ENCODE data around the gene CDC123.
"Not testable (repeated sequence)": the region's sequence is repeated elsewhere in the genome, so short reads cannot be mapped to it uniquely, and the experiment has no call there.

Gene CDC123, protein sequence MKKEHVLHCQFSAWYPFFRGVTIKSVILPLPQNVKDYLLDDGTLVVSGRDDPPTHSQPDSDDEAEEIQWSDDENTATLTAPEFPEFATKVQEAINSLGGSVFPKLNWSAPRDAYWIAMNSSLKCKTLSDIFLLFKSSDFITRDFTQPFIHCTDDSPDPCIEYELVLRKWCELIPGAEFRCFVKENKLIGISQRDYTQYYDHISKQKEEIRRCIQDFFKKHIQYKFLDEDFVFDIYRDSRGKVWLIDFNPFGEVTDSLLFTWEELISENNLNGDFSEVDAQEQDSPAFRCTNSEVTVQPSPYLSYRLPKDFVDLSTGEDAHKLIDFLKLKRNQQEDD

DNA sequence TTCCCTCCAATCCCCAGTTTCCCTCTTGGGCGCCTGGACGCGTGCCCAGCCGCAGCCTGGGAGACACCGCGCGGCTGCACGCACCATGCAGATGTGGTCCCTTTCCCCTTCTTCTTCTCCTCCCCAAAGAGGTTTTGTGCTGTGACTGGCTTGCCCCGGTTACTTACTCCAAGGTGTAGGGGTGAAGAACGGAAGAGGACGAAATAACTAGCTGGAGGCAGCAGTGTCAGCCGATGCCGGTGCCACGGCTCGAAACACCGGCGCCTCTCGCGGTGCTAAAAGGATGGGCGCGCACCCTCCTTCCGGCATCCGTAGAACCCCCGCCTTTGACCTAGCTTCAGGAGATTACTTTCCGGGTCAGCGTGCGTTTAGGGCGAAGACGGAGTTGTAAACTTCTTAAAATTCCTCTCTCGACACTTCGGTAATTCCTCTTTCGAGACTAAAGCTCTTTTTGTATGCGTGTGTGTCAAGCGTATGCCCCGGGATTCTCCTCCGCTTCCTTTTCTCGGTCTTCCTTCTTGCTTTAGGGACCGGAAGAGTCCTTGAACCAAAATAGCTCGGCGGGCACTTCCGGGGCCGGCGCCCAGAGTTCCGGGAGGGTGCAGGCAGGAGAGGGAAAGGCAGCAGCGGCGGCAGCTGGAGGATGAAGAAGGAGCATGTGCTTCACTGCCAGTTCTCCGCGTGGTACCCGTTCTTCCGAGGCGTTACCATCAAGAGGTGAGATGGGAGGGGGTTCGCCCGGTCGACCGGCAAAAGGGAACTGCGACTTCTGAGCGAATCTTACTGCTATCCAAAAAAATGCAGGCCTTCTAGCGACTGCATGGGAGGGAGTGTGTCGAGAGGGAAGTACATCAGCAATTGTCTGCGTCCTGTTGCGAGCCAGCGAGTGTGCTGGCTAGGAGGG lies at the start of gene CDC123, which contains the start of gene NUDT5:
Gene CDC123, plus strand, starts transcription at position 586 of the 904 bp plus-strand sequence. Its CDS starts 58 bp downstream, at position 644.
Gene NUDT5, minus strand, starts transcription at position 289 of the 904 bp plus-strand sequence. CDS start 9,600 bp downstream, outside the sequence.
- DNase-seq, result peak; percentile 74

DNA sequence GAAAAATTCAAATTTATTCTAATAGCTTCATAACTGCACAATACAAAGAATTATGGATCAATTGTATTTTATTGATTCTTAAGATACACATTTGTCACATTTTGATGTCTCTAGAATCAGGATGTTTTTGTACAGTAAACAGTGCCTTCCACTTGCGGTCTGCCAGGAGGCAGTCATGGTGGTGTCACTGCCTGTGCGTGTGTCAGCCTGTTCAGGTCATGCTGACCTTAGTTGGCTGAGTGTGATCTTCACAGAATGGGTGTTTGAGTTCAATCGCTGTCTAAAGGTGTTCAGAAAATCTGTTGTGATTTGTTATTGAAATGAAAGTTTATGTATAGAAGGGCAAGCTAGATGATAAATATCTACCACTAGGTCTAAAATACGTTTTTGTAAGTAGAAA lies 45.8 kb upstream of the CDC123 start:
- no peak for DNase-seq

DNA sequence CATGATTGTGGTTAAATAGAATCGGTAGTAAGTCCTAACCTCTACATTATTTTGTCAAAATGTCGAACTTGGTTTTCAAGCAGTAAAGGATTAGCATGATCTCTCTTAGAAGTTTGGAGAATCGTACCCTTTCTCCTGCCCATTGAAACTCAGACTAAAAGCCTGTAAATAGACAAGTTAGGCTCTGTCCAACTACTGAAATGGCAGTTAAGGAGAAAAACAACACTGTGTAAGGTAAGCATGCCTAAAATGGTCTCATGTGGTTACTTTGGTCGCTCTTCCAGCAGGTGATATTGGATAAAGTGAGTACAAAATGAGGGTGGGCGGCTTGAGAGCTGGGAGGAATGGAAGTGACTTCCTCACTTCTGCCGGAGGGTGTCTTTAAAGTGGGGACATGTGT lies 41.5 kb upstream of the CDC123 start:
- no peak for DNase-seq

DNA sequence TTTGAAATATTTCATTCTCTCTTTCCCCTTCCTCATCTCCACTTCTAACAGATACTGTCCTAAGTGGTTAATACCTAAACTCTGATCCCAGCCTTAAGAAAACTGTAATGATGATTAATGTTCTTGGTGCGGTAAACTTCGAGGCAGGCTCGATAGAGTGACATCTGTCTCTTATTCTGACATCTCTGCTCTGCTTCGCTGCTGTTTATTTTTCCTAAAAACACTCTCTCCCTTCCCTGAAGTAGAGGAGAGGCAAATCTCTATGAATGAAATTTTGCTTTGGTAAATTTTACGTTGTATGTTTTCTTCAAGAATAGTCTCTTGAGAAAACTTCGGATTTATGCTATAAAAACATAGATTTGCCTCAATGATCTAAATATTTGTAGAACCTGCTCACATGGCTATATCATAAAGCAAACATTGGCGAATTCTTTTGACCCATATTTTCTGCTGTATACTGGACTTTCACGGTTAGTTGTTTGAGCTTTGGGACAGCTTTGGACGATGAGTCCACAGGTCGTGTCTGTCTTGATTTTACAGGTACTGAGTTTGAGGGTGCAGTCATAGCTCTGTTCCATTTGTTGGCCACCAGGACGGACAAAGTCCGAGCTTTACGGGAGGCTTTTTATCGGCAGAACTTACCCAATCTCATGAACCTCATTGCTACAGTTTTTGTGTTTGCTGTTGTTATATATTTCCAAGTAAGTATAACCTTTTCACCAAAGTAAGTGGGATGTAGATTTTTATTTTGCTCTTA lies 39.4 kb upstream of the CDC123 start:
- no peak for DNase-seq

DNA sequence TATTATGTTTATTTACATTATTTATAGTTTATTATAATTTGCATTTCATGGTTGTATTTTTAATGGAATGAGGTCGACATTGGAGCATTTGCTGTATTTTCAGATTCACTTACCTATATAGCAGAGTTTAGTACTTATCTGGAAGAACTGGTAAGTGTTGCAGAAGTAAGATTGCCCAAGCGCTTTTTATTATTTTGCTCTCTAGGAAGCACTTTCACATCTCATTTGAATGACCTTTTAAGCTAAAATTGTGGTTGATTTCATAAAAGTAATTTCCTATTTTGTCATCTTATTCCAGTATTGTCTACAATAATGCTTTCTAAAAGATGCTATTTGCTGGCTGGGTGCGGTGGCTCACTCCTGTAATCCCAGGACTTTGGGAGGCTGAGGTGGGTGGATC lies 37.9 kb upstream of the CDC123 start:
- DNase-seq, result no peak

DNA sequence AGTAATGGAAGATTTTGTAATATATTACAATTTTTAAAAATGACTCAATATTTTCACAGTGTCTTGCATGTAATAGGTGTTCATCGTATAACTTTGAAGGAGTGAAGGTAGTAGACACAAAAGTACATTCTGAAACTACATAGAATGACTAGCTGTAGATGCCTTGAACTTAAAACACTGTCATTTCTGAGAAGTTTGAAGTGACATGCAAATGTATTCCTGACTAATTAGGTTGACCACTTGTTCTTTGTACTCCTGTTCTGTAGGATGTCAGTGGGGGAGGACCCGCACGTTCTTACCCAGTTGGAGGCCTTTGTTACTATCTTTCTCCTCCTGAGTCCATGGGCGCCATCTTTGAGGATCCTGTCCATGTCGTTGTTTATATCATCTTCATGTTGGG lies 35.3 kb upstream of the CDC123 start:
- DNase-seq, result no peak

DNA sequence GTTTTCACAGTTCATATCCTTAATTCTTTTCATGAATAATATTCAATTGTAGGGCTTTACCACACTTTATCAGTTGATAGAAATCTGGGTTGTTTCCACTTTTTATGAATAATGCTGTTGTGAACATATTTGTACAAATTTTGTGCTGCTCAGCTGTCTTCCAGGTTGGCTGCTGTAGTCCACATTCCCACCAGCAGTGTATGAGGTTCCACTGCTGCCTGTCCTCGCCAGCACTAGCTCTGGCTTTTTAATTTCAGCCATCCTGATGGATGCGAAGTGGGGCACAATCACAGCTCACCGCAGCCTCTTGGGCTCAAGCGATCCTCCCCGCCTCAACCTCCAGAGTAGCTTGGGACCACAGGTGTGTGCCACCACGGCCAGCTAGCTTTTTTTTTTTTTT lies 33.1 kb upstream of the CDC123 start:
- no peak for DNase-seq

DNA sequence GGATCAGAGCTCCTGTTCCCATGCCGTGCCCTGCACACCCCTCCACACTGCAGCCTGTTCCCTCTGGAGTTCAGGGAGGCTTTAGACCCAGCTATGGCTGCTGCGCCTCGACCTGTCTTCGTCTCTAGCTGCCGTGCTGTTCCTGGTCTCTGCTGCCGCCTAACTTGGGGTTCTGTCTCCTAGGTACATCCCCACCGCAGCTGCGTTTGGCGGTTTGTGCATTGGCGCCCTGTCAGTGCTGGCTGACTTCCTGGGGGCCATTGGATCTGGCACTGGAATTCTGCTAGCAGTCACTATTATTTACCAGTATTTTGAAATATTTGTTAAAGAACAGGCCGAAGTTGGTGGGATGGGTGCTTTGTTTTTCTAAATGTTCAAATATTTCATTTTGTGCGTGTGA lies 31.9 kb upstream of the CDC123 start:
- no peak for DNase-seq

DNA sequence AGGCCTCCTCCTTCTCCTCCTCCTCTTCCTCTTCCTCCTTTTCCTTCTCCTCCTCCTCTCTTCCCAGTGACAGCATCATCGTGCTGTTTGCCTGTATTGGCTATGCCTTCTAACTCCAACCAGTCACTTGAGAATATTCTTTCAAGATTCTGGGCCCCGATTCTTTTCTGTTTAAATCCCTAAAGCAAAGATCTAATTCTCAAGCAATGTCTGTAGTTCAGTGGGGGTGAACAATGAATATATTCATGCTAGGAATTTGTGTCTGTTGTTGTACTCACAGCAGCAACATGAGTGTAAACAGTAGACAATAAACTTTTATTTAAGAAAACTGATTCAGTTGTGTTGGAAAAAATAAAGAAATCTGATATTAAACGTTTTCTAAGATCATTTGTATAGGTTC lies 31.0 kb upstream of the CDC123 start:
- DNase-seq, result no peak

DNA sequence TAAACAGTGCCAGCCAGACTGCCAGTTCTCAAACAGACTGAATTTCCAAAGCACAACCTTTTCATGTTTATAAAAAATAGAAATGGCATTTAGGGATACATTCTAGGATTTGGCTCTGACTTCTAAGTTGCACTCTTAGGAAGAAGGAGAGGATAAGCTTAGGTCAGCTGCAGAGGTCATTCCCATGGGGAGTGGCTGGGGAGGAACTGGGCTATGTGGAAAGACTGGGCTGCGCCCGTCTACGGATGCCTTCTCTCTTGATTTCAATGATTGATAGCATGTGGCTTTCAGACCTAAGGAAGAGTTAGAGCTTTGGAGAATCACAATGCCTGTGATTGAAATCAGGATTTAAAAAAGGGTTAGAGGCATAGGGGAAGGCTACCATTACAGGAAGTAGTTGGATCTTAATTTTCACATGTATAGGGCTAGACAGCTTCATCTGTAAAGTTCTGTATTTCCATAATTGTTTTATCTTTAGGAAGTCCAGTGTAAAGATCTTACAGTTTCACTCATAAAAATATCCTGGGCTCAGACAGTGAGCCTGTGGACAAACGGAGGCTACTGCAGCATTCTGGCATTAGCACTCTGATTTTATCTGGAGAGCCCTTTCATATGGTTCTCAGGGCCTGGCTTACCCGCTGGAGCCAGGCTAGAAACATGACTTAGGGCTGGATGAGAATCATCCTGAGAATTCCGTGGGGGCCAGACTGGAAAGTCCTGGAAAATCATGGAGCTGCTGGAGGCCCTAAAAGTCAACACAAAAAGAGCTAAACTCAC lies 29.8 kb upstream of the CDC123 start:
- no peak for DNase-seq

DNA sequence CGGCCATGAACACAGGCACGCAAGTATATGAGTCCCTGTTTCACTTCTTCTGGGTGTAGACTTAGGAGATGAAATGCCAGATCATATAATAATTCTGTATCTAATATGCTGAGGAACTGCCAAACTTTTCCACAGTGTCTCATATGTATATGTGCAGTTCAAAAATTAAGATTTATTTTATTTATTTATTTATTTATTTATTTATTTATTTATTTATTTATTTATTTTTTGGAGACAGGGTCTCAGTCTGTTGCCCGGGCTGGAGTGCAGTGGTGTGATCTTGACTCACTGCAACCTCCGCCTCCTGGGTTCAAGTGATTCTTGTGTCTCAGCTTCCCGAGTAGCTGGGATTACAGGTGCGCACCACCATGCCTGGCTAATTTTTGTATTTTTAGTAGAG lies 24.5 kb upstream of the CDC123 start:
- not testable (repeated sequence) for DNase-seq

DNA sequence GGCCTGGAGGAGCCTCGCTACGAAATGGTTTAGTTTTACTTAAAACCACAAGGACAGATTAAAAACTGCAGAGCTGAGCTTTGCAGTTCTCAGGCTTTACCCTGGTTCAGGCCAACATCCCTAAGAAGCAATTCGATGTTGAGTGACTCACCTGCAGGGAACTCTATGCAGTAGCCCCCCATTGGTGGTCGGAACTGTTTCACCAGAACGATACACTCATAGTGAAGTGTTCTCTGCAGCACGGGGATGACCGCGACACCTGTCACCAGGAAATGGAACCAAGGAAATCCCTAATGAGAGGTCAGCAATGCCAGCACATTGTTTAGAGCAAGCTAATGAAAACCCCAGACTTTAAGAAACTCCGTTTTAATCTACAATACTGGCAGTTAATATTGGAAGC lies 18.3 kb upstream of the CDC123 start:
- no peak for DNase-seq

DNA sequence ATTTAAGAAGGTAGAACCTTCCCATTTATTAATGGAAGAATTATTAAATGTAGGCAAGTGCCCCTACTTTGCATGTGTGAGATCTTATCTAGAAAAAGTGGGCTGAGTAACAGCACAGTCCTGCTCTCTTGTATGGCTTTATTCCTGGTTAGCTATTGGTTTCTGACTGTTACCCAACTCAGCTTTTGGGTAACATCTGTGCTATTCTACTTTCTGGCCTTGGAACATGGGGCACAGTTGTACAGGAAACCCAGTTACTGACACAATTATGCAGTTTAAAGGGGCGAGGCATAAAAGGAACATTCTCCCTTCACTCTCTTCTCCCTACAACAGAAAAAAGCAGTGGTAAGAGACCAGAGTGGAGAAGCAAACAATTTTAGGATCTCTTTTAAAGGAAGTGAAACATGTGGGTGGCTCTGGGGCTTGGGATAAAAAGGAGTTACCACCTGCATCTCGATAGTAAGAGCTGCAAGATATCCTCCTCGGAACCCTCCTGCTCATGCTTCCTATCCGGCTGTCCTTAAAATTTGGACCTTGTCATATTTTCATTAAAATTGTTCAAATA lies 16.3 kb upstream of the CDC123 start:
- DNase-seq, result no peak

DNA sequence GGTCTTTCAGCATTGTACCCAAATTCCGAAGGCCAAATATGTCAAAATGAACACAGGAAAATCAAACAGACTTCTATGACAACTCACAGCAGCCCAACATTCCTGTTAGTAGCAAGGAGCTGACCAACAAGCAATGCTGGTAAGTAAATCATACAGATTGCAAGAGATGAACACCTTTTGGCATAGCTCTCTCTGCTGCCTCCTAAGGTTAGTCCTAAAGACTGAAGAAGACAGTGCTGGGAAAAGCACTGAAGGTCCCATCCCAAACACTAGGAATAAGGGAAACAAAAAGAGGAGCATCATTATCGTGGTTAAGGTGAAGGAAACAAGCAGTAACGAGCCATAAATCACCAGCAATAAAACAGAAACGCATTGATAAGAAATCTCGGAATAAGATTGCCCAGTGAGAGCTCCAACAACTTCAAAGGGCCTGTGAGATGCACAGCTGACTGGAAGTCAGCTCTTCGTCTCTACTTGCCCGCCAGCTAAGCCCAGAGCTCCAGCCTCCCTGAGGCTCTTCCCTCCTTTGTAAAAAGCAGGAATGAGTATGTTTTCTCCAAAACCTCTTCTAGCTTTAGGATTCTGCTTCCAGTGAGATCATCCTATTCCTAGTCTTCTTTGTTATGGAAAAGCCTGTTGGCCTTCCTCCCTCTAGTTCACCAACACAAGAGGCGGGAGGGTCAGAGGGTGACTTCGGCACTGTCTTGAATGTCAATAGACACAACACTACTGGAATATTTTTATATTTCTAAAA lies 15.6 kb upstream of the CDC123 start:
- no peak for DNase-seq

DNA sequence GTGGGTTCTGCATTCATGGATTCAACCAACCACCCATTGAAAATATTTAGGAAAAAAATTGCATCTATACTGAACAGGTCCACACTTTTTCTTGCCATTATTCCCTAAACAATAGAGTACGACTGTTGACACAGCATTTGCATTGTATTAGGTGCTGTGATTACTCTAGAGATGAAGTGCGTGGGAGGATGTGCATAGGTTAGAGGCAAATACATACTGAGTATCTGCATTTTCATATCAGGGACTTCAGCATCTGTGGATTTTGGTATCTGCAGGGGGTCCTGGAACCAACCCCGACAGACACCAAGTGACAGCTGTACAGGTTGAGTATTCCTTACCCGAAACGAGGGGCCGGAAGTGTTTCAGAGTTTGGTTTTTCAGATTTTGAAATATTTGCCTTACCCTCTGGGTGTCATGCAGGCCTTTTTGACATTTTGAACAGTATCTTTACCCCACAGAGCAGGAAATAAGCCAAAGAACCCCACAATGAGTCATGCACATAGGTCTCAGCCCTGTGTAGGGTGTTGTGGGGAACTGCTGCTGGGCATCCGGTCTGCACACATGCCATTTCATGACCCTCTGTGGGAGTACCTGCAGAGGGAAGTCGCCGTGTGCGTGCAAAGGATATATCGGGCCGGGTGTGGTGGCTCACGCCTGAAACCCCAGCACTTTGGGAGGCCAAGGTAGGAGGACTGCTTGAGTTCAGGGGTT lies 14.8 kb upstream of the CDC123 start:
- peak; percentile 45 for DNase-seq

DNA sequence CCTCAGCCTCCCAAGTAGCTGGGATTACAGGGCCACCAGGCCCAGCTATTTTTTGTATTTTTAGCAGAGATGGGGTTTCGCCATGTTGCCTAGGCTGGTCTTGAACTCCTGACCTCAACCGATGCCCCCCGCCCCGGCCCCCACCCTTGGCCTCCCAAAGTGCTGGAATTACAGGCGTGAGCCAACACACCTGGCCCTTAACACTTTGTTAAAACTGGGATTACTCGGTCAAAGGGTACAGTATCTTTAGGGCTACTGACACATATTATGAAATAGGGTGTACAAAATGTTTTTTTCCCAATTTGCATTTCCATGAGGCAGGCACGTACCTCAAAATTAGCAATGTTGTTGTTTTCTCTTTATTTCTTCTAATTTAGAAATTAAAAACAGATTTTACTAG lies 11.8 kb upstream of the CDC123 start:
- no peak for DNase-seq

DNA sequence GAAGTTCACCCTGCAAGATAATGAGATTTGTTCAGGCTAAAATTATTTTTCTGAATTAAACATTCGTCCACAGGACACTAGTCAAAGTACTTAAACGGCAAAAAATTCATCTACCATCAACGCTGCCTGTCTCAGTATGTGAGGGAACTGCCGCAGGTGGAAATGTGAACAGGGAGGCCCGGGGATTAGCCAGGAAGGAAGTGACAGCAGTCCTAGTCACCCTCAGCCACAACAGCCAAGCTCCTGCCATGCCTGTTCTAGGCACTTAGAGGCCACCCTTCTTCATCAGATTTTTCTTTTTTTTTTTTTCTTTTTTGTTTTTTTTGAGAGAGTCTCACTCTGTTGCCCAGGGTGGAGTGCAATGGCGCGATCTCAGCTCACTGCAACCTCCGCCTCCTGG lies 9.7 kb upstream of the CDC123 start:
- no peak for DNase-seq

DNA sequence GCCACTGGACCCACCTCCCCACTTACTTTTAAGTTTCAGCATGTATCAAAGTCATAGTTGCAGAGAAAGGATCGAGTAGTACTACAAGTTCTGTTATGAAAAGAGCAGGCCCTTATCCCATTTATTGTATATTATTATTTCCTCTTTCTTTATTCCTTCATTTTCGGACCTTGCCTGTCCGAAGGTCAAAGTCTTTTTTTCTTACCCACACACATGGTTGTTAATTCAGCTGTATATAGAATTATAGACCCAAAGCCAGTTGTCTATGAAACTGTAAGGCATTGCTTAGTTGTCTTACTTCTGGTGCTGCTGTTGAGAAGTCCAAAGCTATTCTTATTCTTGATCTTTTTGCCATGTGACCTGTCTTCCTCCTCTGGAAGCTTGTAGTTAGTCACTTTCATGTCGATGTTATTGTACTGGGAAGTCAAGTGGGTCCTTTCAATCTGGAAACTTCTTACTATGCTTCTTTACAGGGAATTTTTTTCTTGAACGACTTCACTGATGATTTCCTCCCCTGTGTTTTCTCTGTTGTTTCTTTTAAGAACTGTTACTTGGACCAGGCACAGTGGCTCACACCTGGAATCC lies 8.6 kb upstream of the CDC123 start:
- no peak for DNase-seq

DNA sequence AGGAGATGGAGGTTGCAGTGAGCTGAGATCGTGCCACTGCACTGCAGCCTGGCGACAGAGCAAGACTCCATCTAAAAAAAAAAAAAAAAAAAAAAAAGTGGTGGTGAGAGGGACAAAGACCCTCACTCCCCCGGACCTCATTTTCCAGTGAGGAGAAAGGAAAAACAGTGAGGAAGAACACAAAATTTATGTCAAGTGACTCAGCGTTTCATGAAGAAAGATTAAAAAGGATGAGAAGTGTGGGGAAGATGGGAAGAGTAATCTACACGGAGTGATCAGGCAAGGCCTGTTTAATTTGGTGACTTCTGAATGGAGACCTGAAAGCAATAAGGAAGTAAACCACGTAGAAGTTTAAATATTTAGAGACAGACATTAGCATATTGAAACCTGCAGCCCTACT lies 7.3 kb upstream of the CDC123 start:
- no peak for DNase-seq

DNA sequence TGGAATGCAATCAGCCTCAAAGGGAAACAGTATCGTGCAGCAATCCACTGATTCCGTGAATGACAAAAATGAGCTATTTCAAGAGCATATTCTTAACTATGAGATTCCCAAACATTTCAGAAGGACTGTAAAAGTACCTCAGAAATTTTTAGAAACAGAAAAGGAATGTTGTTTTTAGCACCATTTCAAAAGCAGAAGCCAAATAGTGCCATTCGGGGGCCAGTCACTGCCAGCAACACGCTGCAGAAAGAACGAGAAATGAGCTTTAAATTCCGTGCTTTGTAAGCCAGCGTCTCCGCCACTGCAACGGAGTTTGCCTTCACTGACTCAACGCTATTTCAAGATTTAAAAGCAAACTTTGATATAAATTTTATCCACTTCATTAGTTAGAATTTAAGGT lies 6.6 kb upstream of the CDC123 start:
- DNase-seq, result no peak
